MM.1S (cell line): Measurements from ENCODE around the gene ARHGAP33.

ENCODE experiments used
- DNase-seq: peaks from one replicate; pipeline ENCODE4 v3.0.0-alpha.2; 2015
- H2AFZ ChIP-seq: fragments of 300-600 bp; sonication (generic); 2 replicates; pipeline ENCODE4 v1.6.0; 2016; ENCODE audit warnings: antibody characterized with exemption, low read length
- H3F3A ChIP-seq: fragments of 300-600 bp; sonication (generic); 2 replicates; pipeline ENCODE4 v1.6.1; 2016; ENCODE audit warnings: mild to moderate bottlenecking, antibody characterized with exemption, low read length, moderate library complexity, mixed read lengths; ENCODE audit not compliant: insufficient read depth
- H3K27ac ChIP-seq: fragments of 300-600 bp; sonication (generic); 2 replicates; pipeline ENCODE4 v1.5.1; 2016; ENCODE audit warnings: mild to moderate bottlenecking, low read length
- H3K27me3 ChIP-seq: fragments of 300-600 bp; sonication (generic); replicated peaks from 2 replicates; pipeline ENCODE4 v1.6.0; 2016; ENCODE audit warnings: low read length; ENCODE audit not compliant: insufficient read depth
- H3K36me3 ChIP-seq: fragments of 300-600 bp; sonication (generic); replicated peaks from 2 replicates; pipeline ENCODE4 v1.6.1; 2016; ENCODE audit warnings: mild to moderate bottlenecking, low read length, mixed read lengths; ENCODE audit not compliant: insufficient read depth
- H3K4me1 ChIP-seq: fragments of 300-600 bp; sonication (generic); 2 replicates; pipeline ENCODE4 v1.6.1; 2016; ENCODE audit warnings: low read length, mixed read lengths
- H3K4me2 ChIP-seq: fragments of 300-600 bp; sonication (generic); 2 replicates; pipeline ENCODE4 v1.6.0; 2016; ENCODE audit warnings: low read depth, low read length
- H3K4me3 ChIP-seq: fragments of 300-600 bp; sonication (generic); 2 replicates; pipeline ENCODE4 v1.5.1; 2016; ENCODE audit warnings: low read length, mixed read lengths
- H3K79me2 ChIP-seq: fragments of 300-600 bp; sonication (generic); 2 replicates; pipeline ENCODE4 v1.6.1; 2016; ENCODE audit warnings: mixed run types, low read length, mixed read lengths
- H3K9ac ChIP-seq: fragments of 300-600 bp; sonication (generic); 2 replicates; pipeline ENCODE4 v1.6.1; 2016; ENCODE audit warnings: low read length, mixed read lengths
- H3K9me2 ChIP-seq: fragments of 300-600 bp; sonication (generic); replicated peaks from 2 replicates; pipeline ENCODE4 v1.6.1; 2016; ENCODE audit warnings: mild to moderate bottlenecking, low read length, mixed read lengths; ENCODE audit not compliant: insufficient read depth
- H3K9me3 ChIP-seq: fragments of 300-600 bp; sonication (generic); replicated peaks from 2 replicates; pipeline ENCODE4 v1.6.1; 2016; ENCODE audit warnings: mild to moderate bottlenecking, low read length, mixed read lengths; ENCODE audit not compliant: insufficient read depth
- H4K20me1 ChIP-seq: fragments of 300-600 bp; sonication (generic); 2 replicates; pipeline ENCODE4 v1.6.1; 2016; ENCODE audit warnings: mild to moderate bottlenecking, low read length, moderate library complexity, mixed read lengths; ENCODE audit not compliant: insufficient read depth
- CTCF ChIP-seq: fragments of 300-600 bp; sonication (generic); IDR thresholded peaks from 2 replicates; pipeline ENCODE4 v1.5.1; 2016; ENCODE audit warnings: antibody characterized with exemption, low read length, mixed read lengths
- EZH2 ChIP-seq: fragments of 300-600 bp; sonication (generic); optimal IDR thresholded peaks from 2 replicates; pipeline ENCODE3; 2017; ENCODE audit warnings: low read depth, mild to moderate bottlenecking, antibody characterized with exemption, low read length, mixed read lengths
- EZH2phosphoT487 ChIP-seq: fragments of 300-600 bp; sonication (generic); IDR thresholded peaks from 2 replicates; pipeline ENCODE4 v1.6.1; 2018; ENCODE audit warnings: antibody characterized with exemption, low read length

The ARHGAP33 gene

DNA sequence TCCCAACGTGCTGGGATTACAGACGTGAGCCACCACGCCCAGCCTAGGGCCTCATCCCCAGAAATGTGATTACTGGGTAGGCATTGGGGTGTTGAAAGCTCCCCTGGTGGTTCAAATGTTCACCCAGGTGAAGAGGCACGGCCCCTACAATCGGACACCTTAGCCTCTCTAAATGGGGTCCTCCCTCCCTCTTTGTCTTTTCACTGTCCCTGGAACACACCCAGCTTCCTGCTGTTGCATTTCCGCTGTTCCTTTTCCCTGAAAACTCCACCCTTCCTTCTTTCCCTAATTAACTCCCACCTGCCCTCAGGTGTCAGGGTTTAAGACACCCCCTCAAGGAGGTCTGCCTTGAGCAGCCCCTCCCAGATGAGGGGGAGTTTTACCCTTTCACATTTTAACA, 40.9 kb downstream of the ARHGAP33 start:
- no peak overlapping the region for H3K4me2 ChIP-seq
- no peaks in the 10 kb centered on the region for H3K79me2 ChIP-seq
- no peak overlapping the region for H3K9ac ChIP-seq
- no peak overlapping the region for H2AFZ ChIP-seq
- no peaks in the 10 kb centered on the region for H3F3A ChIP-seq
- no peak overlapping the region for H3K4me3 ChIP-seq
- no peaks in the 10 kb centered on the region for H3K9me2 ChIP-seq
- peaks cover 86% of the 10 kb centered on the region for H3K27me3 ChIP-seq
- no peaks in the 10 kb centered on the region for H3K4me1 ChIP-seq
- H3K9me3 ChIP-seq: no peaks in the 10 kb centered on the region
- H4K20me1 ChIP-seq: no peaks in the 10 kb centered on the region
- H3K27ac ChIP-seq: no peak overlapping the region
- no peaks in the 10 kb centered on the region for H3K36me3 ChIP-seq
- DNase-seq: no peak
- TF ChIP-seq CTCF: no peak
- no peak for TF ChIP-seq EZH2
- no peak for TF ChIP-seq EZH2phosphoT487

- no peak overlapping the region for H3K4me3 ChIP-seq
- TF ChIP-seq CTCF (no peak), EZH2 (no peak), EZH2phosphoT487 (no peak)
- H3K4me1 ChIP-seq: no peaks in the 10 kb centered on the region
- no peaks in the 10 kb centered on the region for H3F3A ChIP-seq
- no peak for DNase-seq
- H3K4me2 ChIP-seq: no peak overlapping the region
- no peaks in the 10 kb centered on the region for H3K36me3 ChIP-seq
- H3K79me2 ChIP-seq: no peaks in the 10 kb centered on the region
- no peaks in the 10 kb centered on the region for H3K9me3 ChIP-seq
- H4K20me1 ChIP-seq: no peaks in the 10 kb centered on the region
- H2AFZ ChIP-seq: no peak overlapping the region
- no peak overlapping the region for H3K27ac ChIP-seq
- H3K9ac ChIP-seq: no peak overlapping the region
- peaks cover 86% of the 10 kb centered on the region for H3K27me3 ChIP-seq
- no peaks in the 10 kb centered on the region for H3K9me2 ChIP-seq
Measured at GRCh38 chr19:35816846-35817245, 41.5 kb downstream of the ARHGAP33 start.

- Histone ChIP-seq H3K9me2 (no peaks in the 10 kb centered on the region), H3K4me1 (no peaks in the 10 kb centered on the region), H3F3A (no peaks in the 10 kb centered on the region), H3K79me2 (no peaks in the 10 kb centered on the region), H2AFZ (no peak overlapping the region), H3K9me3 (no peaks in the 10 kb centered on the region), H3K9ac (no peak overlapping the region), H4K20me1 (no peaks in the 10 kb centered on the region), H3K27me3 (peaks cover 84% of the 10 kb centered on the region), H3K27ac (no peak overlapping the region), H3K4me3 (no peak overlapping the region), H3K36me3 (no peaks in the 10 kb centered on the region), H3K4me2 (no peak overlapping the region)
- TF ChIP-seq CTCF (no peak), EZH2phosphoT487 (no peak), EZH2 (no peak)
- DNase-seq: no peak
Measured at GRCh38 chr19:35818445-35818844, 43.1 kb downstream of the ARHGAP33 start.
